Endothelial cell of umbilical vein (primary cell): ENCODE data around the gene VRK2. TPM values are rescaled to one million over a fixed set of nuclear protein-coding genes. Genes with fewer than 3 reads are reported as not detected.
A peak's percentile ranks its signal among the peaks of the same experiment; 100 is the strongest.

Experiments
- BruUV-seq: library from RNA; stranded (reverse); fragments of 400-500 nt; replicated peaks from 2 replicates; lab custom pipeline; 2021; lab: Mats Ljungman, UMichigan
- CTCF ChIA-PET: fragments of 300-600, 350-600 bp; sonication (Branson Sonifier 250); formaldehyde crosslinking; loops from one replicate; lab custom pipeline; 2021; ENCODE audit warnings: antibody characterized with exemption, inconsistent platforms; lab: Charles Lee
- POLR2A ChIA-PET: fragments of 300-600, 350-600 bp; sonication (Branson Sonifier 250); formaldehyde crosslinking; loops from one replicate; lab custom pipeline; 2021; ENCODE audit warnings: antibody characterized with exemption, inconsistent platforms; lab: Charles Lee
- DNase-seq: peaks from one replicate; pipeline ENCODE4 v3.0.0-alpha.2; 2011; ENCODE audit warnings: low read depth, low spot score
- FAIRE-seq: peaks from 2 replicates; lab custom pipeline; 2011; peaks lifted over from hg19 to GRCh38; lab: Jason Lieb, UNC
- H2AFZ ChIP-seq: 2 replicates; pipeline ENCODE4 v1.6.0; 2012; ENCODE audit warnings: low read depth, low read length, control low read depth, inconsistent platforms
- H3K27ac ChIP-seq: 2 replicates; pipeline ENCODE4 v1.5.1; 2011; ENCODE audit warnings: low read depth, mild to moderate bottlenecking, control low read depth, low read length, moderate library complexity; ENCODE audit not compliant: insufficient read depth
- H3K27me3 ChIP-seq, 2 experiments: 2 replicates each; pipeline versions ENCODE4 v1.6.0 to v1.6.1; 2011; ENCODE audit warnings: low read length in 2 of 2, mixed read lengths in 1 of 2; ENCODE audit not compliant: control insufficient read depth in 2 of 2, insufficient read depth in 2 of 2
- H3K36me3 ChIP-seq, 2 experiments: 2 replicates in 1 of 2; 3 replicates in 1 of 2; pipeline ENCODE4 v1.5.1; 2011; ENCODE audit warnings: low read length in 2 of 2, mild to moderate bottlenecking in 1 of 2, moderate library complexity in 1 of 2; ENCODE audit not compliant: control insufficient read depth in 2 of 2, insufficient read depth in 2 of 2; ENCODE audit errors: extremely low read depth in 1 of 2
- H3K4me1 ChIP-seq: 3 replicates; pipeline ENCODE4 v1.5.1; 2011; ENCODE audit warnings: mild to moderate bottlenecking, low read length; ENCODE audit not compliant: control insufficient read depth, insufficient read depth; ENCODE audit errors: extremely low read depth
- H3K4me2 ChIP-seq: 2 replicates; pipeline ENCODE4 v1.6.1; 2011; ENCODE audit warnings: low read length, control low read depth, mixed read lengths; ENCODE audit not compliant: insufficient read depth
- H3K4me3 ChIP-seq, 3 experiments: fragments of 200-600 bp in 1 of 3; sonication (generic), shearing (Covaris generic) in 1 of 3; replicated peaks in 1 of 3; 2 replicates each; pipeline ENCODE4 v1.5.1; 2011 to 2016; ENCODE audit warnings: control low read depth in 3 of 3, low read length in 3 of 3, mild to moderate bottlenecking in 2 of 3, inconsistent platforms in 1 of 3, low read depth in 1 of 3, moderate library complexity in 1 of 3; ENCODE audit not compliant: insufficient read depth in 1 of 3
- H3K79me2 ChIP-seq: 2 replicates; pipeline ENCODE4 v1.6.0; 2012; ENCODE audit warnings: low read length, inconsistent platforms; ENCODE audit not compliant: control insufficient read depth, insufficient read depth
- H3K9ac ChIP-seq: replicated peaks from 2 replicates; pipeline ENCODE3; 2011; ENCODE audit warnings: low read length, control low read depth; ENCODE audit not compliant: insufficient read depth; ENCODE audit errors: extremely low read depth
- H3K9me1 ChIP-seq: replicated peaks from 3 replicates; pipeline ENCODE4 v1.6.0; 2011; ENCODE audit warnings: mild to moderate bottlenecking, low read length; ENCODE audit not compliant: control insufficient read depth, insufficient read depth; ENCODE audit errors: extremely low read depth
- H3K9me3 ChIP-seq: replicated peaks from 2 replicates; pipeline ENCODE4 v1.5.1; 2012; ENCODE audit warnings: low read length, inconsistent platforms; ENCODE audit not compliant: control insufficient read depth, insufficient read depth
- H4K20me1 ChIP-seq: replicated peaks from 2 replicates; pipeline ENCODE3; 2011; ENCODE audit warnings: mild to moderate bottlenecking, low read length; ENCODE audit not compliant: control insufficient read depth, insufficient read depth; ENCODE audit errors: extremely low read depth
- CTCF ChIP-seq, 2 donors: IDR thresholded peaks; 1 replicate in 1 of 2; 2 replicates in 1 of 2; pipeline ENCODE4 v1.5.1; 2011; ENCODE audit warnings: low read length in 2 of 2, mild to moderate bottlenecking in 2 of 2, moderate library complexity in 2 of 2, control low read depth in 1 of 2, inconsistent platforms in 1 of 2, low read depth in 1 of 2; ENCODE audit not compliant: insufficient read depth in 1 of 2; ENCODE audit errors: extremely low read depth in 1 of 2
- EZH2 ChIP-seq: IDR thresholded peaks from 2 replicates; pipeline ENCODE4 v1.6.1; 2012; ENCODE audit warnings: borderline replicate concordance, low read depth, mild to moderate bottlenecking, moderate library complexity, low read length, inconsistent platforms; ENCODE audit not compliant: severe bottlenecking
- FOS ChIP-seq: IDR thresholded peaks from 2 replicates; pipeline ENCODE4 v1.6.1; 2011; ENCODE audit warnings: mild to moderate bottlenecking, low read length, moderate library complexity, borderline replicate concordance; ENCODE audit not compliant: insufficient read depth
- GATA2 ChIP-seq: IDR thresholded peaks from 2 replicates; pipeline ENCODE4 v1.7.0; 2011; ENCODE audit warnings: low read depth, mild to moderate bottlenecking, moderate library complexity, mixed read lengths, low read length; ENCODE audit not compliant: insufficient read length, insufficient read depth
- JUN ChIP-seq: IDR thresholded peaks from 2 replicates; pipeline ENCODE4 v1.6.1; 2011; ENCODE audit warnings: borderline replicate concordance, low read depth; ENCODE audit not compliant: insufficient read length, insufficient read depth
- MYC ChIP-seq: IDR thresholded peaks from one replicate; pipeline ENCODE4 v1.6.1; 2011; ENCODE audit warnings: mild to moderate bottlenecking, low read depth, low read length
- POLR2A ChIP-seq: IDR thresholded peaks from 2 replicates; pipeline ENCODE4 v1.6.1; 2012; ENCODE audit warnings: low read depth, mild to moderate bottlenecking, control low read depth, low read length
- POLR2AphosphoS5 ChIP-seq: IDR thresholded peaks from 2 replicates; pipeline ENCODE4 v1.6.1; 2012; ENCODE audit warnings: low read depth, mild to moderate bottlenecking, control low read depth, low read length, moderate library complexity; ENCODE audit not compliant: insufficient read depth
- dilution Hi-C: fragments of 300-500 bp; cut with MboI; formaldehyde crosslinking; loops from one replicate; pipeline ENCODE4 v1.15.0; 2019; ENCODE audit warnings: low sequenced_read_pairs; ENCODE audit not compliant: extremely low pct_ligation_motif_present
- intact Hi-C: fragments of 100-400 bp; cut with micrococcal nuclease; formaldehyde crosslinking; loops from one replicate; pipeline ENCODE4 v1.10.0; 2022
- polyA plus RNA-seq, 4 experiments: library from polyadenylated mRNA; depleted of rRNA in 3 of 4; stranded (reverse) in 3 of 4; unstranded in 1 of 4; fragments of >200 nt; gene quantifications; 2 replicates each; pipeline versions ENCODE4 v1.2.1 to v1.2.3, GENCODE V29; 2011 to 2012; ENCODE audit warnings: missing spikeins in 1 of 4
- total RNA-seq: library from RNA; stranded (reverse); gene quantifications from 2 replicates; pipeline ENCODE4 v1.2.3, GENCODE V29; 2021
- TF ChIP-seq, protein P1 (sequence below): IDR thresholded peaks from 2 replicates; pipeline ENCODE4 v1.6.1; 2011; ENCODE audit not compliant: insufficient read depth, insufficient read length

The VRK2 gene
- total and polyA plus RNA-seq, 2 donors (not counting 3 experiments of a cell fraction or from before 2014, with no cell fraction given) = 11.2 to 35.2 TPM

GRCh38 chr2:58135861-58136260, 89.3 kb downstream of the VRK2 start:
- Histone ChIP-seq H3K36me3 (peaks cover 0 to 4% of the 10 kb centered on the region in 2 experiments), H3K4me2 (no peak overlapping the region), H2AFZ (no peak overlapping the region), H3K79me2 (no peaks in the 10 kb centered on the region), H3K9ac (no peak overlapping the region), H3K27ac (no peak overlapping the region), H3K27me3 (no peaks in the 10 kb centered on the region), H4K20me1 (no peaks in the 10 kb centered on the region), H3K4me3 (no peak overlapping the region), H3K9me3 (no peaks in the 10 kb centered on the region), H3K4me1 (peaks cover 16% of the 10 kb centered on the region), H3K9me1 (no peaks in the 10 kb centered on the region)
- dilution Hi-C loops = no loop called here
- TF ChIP-seq POLR2AphosphoS5 (no peak), FOS (no peak), POLR2A (no peak), GATA2 (no peak), CTCF (IDR thresholded peaks at IDR 0.05; ENCODE audit: extremely low read depth in 1 of 2, insufficient read depth in 1 of 2, low read depth in 1 of 2, low read length in 2 of 2) (no peak), JUN (no peak), MYC (no peak), EZH2 (no peak)
- TF ChIP-seq, protein P1, sequence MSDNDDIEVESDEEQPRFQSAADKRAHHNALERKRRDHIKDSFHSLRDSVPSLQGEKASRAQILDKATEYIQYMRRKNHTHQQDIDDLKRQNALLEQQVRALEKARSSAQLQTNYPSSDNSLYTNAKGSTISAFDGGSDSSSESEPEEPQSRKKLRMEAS = no peak
- DNase-seq = peak; percentile 64
- FAIRE-seq = no peak
- no TSS peak for BruUV-seq
- intact Hi-C loops = loop anchor here (5.0 kb wide), 1 partner anchor 229 kb away; no protein-coding TSS in a partner anchor
- CTCF ChIA-PET = no interaction called here
- POLR2A ChIA-PET = no interaction called here
